ENCODE results near the gene DGKA.
"Not testable (repeated sequence)": the region's sequence is repeated elsewhere in the genome, so short reads cannot be mapped to it uniquely, and the experiment has no call there.

DGKA gene

GRCh38 chr12:55969356-55969755 is 38.4 kb downstream of the DGKA start:
- DNase-seq (ENCODE audit: low read depth), result no peak

- DNase-seq (ENCODE audit: low read depth), result no peak
Observed at GRCh38 chr12:55970775-55971174, 39.8 kb downstream of the DGKA start.

- DNase-seq (ENCODE audit: low read depth), result no peak
Observed at GRCh38 chr12:55972042-55972441, 41.1 kb downstream of the DGKA start.

- DNase-seq (ENCODE audit: low read depth), result no peak
Observed at GRCh38 chr12:55972456-55972855, 41.5 kb downstream of the DGKA start.

- no peak for DNase-seq (ENCODE audit: low read depth)
Observed at GRCh38 chr12:55972911-55973598, 42.1 kb downstream of the DGKA start.

- peak; percentile 95 for DNase-seq (ENCODE audit: low read depth)
Observed at GRCh38 chr12:55973599-55974307, 42.8 kb downstream of the DGKA start, which contains the start of gene RAB5B. Gene RAB5B (plus strand): TSS chr12:55974078. CDS start chr12:55986961, 12,883 bp downstream.

- DNase-seq (ENCODE audit: low read depth), result peak; percentile 16
Observed at GRCh38 chr12:55974308-55974730, 43.4 kb downstream of the DGKA start.

GRCh38 chr12:55978393-55978792 is 47.4 kb downstream of the DGKA start:
- DNase-seq (ENCODE audit: low read depth), result no peak

- DNase-seq (ENCODE audit: low read depth), result no peak
Observed at GRCh38 chr12:55979069-55979468, 48.1 kb downstream of the DGKA start.

GRCh38 chr12:55981882-55982281 is 50.9 kb downstream of the DGKA start:
- DNase-seq (ENCODE audit: low read depth), result not testable (repeated sequence)

GRCh38 chr12:55982319-55982936 is 51.5 kb downstream of the DGKA start:
- DNase-seq (ENCODE audit: low read depth), result no peak

GRCh38 chr12:55983232-55983842 is 52.4 kb downstream of the DGKA start:
- DNase-seq (ENCODE audit: low read depth), result no peak

- DNase-seq (ENCODE audit: low read depth), result no peak
Observed at GRCh38 chr12:55984861-55985260, 53.9 kb downstream of the DGKA start.

- DNase-seq (ENCODE audit: low read depth), result no peak
Observed at GRCh38 chr12:55985341-55985740, 54.4 kb downstream of the DGKA start.

- not testable (repeated sequence) for DNase-seq (ENCODE audit: low read depth)
Observed at GRCh38 chr12:55985976-55986375, 55.0 kb downstream of the DGKA start.

- DNase-seq (ENCODE audit: low read depth), result no peak
Observed at GRCh38 chr12:55991110-55991509, 60.1 kb downstream of the DGKA start.

GRCh38 chr12:55993230-55993853 is 62.4 kb downstream of the DGKA start:
- DNase-seq (ENCODE audit: low read depth), result no peak

- no peak for DNase-seq (ENCODE audit: low read depth)
Observed at GRCh38 chr12:55995366-55995765, 64.4 kb downstream of the DGKA start.

- DNase-seq (ENCODE audit: low read depth), result peak; percentile 44
Observed at GRCh38 chr12:55996201-55996714, 65.3 kb downstream of the DGKA start.

- no peak for DNase-seq (ENCODE audit: low read depth)
Observed at GRCh38 chr12:55996715-55997534, 66.0 kb downstream of the DGKA start, which contains the start of gene SUOX. Gene SUOX (plus strand): TSS chr12:55997276. CDS start chr12:56002222, 4,946 bp downstream.

- no peak for DNase-seq (ENCODE audit: low read depth)
Observed at GRCh38 chr12:55997535-55997859, 66.5 kb downstream of the DGKA start.
